Measurements from ENCODE around the gene PPP1R3G. TPM values are rescaled to one million over a fixed set of nuclear protein-coding genes. Genes with fewer than 3 reads are reported as not detected.
"Not testable (repeated sequence)": the region's sequence is repeated elsewhere in the genome, so short reads cannot be mapped to it uniquely, and the experiment has no call there.

Gene PPP1R3G
- total RNA-seq, 1 donor from 2014 or later: 1.6 TPM

DNA sequence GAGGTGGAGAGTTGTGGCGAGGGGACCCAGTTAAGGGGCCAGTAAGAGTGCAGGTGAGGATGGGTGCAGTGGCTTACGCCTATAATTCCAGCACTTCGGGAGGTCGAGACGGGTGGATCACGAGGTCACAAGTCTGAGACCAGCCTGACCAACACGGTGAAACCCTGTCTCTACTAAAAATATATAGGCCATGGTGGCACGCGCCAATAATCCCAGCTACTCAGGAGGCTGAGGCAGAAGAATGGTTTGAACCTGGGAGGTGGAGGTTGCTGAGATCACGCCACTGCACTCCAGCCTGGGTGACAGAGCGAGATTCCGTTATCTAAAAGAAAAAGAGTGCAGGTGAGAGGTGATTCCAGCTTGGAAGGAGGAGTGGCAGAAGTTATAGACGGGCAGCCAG lies 28.0 kb downstream of the PPP1R3G start:
- no peak for FAIRE-seq
- DNase-seq (ENCODE audit: low spot score in 2 of 2): no peak

- DNase-seq (ENCODE audit: low spot score in 2 of 2): no peak
Observed at GRCh38 chr6:5115168-5115567, 30.0 kb downstream of the PPP1R3G start.

GRCh38 chr6:5116243-5116991 lies 31.3 kb downstream of the PPP1R3G start:
- no peak for FAIRE-seq

More at GRCh38 chr6:5115168-5115567, 30.0 kb downstream of the PPP1R3G start:
- no peak for FAIRE-seq

GRCh38 chr6:5119090-5119951 lies 34.2 kb downstream of the PPP1R3G start:
- FAIRE-seq (no peak), DNase-seq (ENCODE audit: low spot score in 2 of 2) (no peak)

More at GRCh38 chr6:5116243-5116991, 31.3 kb downstream of the PPP1R3G start:
- no peak for DNase-seq (ENCODE audit: low spot score in 2 of 2)

DNA sequence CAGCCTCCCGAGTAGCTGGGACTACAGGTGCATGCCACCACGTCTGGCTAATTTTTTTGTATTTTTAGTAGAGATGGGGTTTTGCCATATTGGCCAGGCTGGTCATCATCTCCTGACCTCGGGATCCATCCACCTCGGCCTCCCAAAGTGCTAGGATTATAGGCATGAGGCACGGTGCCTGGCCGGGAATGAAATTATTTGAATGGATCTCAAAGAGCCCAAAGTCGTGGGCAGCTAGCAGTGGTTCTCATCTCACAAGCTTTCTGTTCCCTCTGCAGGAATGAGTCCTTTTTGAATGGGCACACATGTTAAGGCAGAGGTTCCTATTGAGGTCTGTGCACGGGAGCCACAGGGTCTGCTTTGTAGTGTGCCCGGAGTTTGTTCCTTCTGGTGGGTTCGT lies 34.9 kb downstream of the PPP1R3G start:
- DNase-seq (ENCODE audit: low spot score in 2 of 2) (no peak), FAIRE-seq (no peak)

DNA sequence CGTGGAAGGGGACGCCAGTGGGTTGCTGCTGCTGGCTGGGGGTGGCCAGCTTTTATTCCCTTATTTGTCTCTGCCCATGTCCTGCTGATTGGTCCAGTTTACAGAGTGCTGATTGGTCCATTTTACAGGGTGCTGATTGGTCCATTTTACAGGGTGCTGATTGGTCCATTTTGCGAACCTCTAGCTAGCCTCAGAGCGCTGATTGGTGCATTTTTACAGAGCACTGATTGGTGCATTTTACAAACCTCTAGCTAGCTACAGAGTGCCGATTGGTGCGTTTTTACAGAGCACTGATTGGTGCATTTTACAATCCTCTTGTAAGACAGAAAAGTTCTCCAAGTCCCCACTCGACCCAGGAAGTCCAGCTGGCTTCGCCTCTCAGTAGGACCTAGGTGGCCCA lies 35.4 kb downstream of the PPP1R3G start:
- FAIRE-seq: not testable (repeated sequence)

DNA sequence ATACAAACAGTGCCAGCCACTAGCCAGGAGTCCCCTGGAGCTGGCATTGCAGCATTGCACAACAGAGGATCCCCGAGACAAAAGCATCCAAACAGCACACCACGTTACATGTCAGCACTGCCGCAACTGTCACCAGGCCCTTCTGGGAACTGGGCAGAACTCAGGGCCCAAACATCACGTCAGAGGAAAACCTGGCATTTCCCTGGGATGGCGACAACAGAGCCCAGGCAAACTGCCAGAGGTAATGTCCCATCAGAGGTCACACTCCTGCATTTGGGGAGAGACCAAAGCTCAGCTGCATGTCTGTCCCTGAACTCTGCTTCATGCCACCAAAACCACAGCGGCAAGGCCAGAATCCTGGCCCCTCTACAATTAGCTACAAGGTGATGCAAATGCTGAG lies 36.3 kb downstream of the PPP1R3G start:
- no peak for DNase-seq (ENCODE audit: low spot score in 2 of 2)
- FAIRE-seq: no peak

More for the DNA sequence above, 35.4 kb downstream of the PPP1R3G start:
- DNase-seq (ENCODE audit: low spot score in 2 of 2): not testable (repeated sequence)

GRCh38 chr6:5121956-5122355 lies 36.8 kb downstream of the PPP1R3G start:
- DNase-seq (ENCODE audit: low spot score in 2 of 2) (no peak), FAIRE-seq (no peak)

- DNase-seq (ENCODE audit: low spot score in 2 of 2): no peak
- FAIRE-seq: no peak
Observed at GRCh38 chr6:5122504-5123112, 37.5 kb downstream of the PPP1R3G start.

DNA sequence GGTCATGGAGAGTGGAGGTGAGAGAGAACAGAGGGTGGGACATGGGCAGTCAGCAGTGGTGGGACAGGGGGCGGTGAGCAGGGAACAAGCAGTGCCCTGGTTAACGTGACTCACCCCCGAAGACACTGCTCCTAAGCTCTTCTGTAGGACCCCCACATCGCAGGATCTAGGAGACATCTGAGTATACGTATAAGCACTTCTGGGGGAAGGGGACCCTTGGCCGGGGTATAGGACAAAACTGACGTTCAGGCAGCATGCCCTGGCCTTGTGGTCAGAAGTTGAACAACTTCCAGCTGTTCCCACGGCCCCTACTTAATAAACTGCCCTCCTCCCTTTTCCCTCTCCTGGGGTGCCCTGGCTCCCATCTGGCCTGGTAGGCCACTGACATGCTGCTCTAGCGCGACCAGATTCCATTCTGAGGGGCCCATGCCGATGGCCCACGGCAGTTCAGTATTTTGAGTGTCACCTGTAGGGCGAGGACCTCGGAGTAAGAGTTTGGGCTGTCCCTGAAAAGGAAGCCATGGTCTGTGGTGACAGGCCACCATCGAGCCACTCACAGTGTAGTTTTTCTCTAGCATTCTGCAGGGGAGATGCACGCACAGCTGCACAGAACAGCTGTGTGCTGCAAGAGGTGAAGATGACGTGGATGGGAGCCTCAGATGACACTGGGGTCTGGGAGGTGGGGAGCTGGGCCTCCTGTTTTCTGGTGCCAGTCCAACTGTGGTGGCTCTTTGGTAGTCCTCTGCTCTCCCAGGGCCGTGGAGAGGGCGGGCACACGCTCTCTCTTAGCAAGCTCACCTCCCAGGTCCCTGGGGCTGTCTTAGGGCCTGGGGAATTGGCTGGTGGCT lies 38.4 kb downstream of the PPP1R3G start:
- FAIRE-seq: no peak
- no peak for DNase-seq (ENCODE audit: low spot score in 2 of 2)

DNA sequence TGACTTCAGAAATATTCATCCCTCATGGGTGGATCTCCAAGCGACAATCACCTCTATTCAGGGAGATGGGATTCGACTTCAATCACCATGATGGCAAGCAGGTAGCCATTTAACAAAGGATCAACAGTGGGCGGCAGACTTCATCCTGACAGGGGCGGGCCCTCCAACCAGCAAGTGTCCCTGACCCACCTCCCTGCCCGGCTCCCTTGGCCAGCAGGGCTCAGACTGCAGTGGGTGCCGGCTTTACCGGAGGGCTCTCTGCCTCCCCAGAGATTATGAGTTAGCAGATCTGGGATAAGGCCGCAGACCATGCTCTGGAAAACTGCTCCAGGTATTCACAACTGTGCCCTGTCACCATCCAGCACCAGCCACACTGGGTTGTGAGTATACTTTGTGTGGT lies 39.4 kb downstream of the PPP1R3G start:
- FAIRE-seq (no peak), DNase-seq (ENCODE audit: low spot score in 2 of 2) (no peak)

DNA sequence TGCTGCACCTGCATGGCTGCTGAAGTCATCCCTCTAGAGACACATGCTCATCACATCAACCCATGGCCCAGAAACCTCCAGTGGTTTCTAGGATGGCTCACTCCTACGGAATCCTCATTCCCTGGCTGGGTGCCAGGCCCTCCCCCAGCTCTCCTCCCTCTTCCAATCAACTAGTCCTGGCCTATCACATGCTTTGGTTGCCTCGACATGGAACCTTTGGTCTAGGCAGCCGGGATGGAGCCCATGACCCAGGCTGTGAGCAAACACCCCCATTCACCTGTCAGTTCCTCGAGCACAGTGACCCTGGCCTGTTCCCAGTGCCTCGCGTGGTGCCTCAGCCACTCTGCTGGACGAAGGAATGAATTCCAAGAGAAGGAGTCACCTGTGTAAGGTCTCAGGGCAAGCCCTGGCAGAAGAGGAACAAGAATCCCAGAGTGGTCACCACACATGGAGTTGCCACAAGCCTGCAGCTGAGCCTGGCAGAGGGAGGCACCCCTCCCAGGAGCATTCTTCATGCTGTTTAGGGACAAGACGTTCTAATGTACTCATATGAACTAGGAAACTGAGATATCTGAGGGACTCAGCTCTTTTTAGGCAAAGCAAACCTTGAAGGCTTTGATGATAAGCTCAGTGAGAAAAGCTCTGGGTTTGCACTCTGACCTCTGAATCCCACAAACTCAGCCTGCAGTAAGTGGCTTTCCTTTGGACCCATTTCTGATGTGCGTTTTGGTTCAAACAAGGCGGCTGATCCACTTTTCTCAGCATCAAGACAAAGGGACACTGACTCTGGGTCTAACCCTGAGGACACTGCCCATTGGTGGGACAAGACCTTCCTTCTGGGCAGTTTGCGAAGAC lies 40.2 kb downstream of the PPP1R3G start:
- DNase-seq (ENCODE audit: low spot score in 2 of 2): no peak
- FAIRE-seq: no peak

- FAIRE-seq (no peak), DNase-seq (ENCODE audit: low spot score in 2 of 2) (no peak)
Observed at GRCh38 chr6:5126214-5126613, 41.1 kb downstream of the PPP1R3G start.

DNA sequence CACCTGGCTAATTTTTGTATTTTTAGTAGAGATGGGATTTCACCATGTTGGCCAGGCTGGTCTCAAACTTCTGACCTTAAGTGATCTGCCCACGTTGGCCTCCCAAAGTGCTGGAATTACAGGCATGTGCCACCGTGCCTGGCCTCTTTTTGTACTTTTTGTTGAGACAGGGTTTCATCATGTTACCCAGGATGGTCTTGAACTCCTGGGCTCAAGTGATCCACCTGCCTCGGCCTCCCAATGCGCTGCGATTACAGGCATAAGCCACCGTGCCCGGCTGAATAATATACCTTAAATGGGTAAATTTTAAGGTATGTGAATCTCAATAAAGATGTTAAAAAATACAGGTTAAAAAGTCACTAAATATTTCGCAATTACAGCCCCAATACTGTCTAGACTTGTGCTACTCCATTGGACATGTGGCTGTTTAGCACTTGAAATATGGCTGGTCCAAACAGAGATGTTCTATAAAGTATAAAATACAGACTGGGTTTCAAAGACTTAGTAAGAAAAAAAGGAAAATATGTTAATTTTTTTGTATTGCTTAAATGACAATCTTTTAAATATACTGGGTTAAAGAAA lies 42.1 kb downstream of the PPP1R3G start:
- DNase-seq (ENCODE audit: low spot score in 2 of 2) (no peak), FAIRE-seq (no peak)

DNA sequence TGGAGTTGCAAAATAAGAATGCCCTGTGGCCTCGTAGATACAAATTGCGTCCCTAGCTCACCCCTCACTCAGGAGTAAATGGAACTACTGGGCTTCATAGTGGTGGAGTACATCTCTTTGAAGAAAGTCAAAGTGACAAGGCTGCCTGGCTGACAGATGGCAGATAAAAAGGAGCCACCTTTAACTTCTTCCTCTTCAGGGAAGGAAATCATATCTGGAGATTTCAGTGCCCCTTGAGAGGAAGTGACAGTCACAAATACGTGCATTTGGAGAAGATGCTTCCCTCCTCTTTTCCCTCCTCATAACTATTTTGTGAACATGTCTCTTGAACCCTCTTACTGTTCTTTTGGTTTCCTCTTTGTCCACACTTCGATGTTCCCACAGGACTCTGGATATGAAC lies 43.2 kb downstream of the PPP1R3G start:
- DNase-seq (ENCODE audit: low spot score in 2 of 2): no peak
- no peak for FAIRE-seq

DNA sequence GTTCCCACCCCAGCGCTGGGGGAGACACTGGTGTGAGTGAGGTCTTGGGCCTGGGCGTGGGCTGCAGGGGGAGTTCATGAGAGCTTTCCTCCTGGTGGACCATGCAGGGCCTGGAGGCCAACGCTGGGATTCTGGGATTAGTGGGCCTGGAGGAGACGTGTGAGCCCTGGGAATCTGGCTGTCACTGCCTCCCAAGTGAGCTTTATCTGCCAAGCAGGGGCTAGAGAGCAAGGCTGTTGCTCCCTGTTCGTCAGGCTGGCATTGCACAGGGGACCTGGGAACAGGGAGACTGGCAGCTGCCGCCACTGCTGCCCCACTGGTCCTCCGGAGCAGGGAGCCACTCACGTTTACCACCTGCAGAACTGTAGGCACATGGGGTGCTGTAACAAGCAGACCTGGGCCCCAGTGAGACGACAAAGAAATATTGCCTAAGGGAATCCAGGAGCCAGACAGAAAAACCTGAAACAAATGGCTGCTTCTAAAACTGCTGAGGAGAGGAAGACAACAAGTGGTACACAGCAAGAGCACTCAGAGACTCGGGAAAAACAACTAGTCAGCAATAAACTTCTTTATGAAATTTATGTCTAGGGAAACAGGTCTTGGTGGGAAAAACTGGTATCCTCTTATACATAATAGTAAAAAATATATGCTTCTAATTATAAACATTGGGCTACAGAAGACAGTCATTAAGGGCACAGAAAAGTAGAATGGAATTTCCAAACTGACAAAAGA lies 45.2 kb downstream of the PPP1R3G start:
- no peak for DNase-seq (ENCODE audit: low spot score in 2 of 2)
- no peak for FAIRE-seq

- no peak for FAIRE-seq
- DNase-seq (ENCODE audit: low spot score in 2 of 2): peak in 1 of 2 donors; percentile 20
Observed at GRCh38 chr6:5132731-5133130, 47.6 kb downstream of the PPP1R3G start.

DNA sequence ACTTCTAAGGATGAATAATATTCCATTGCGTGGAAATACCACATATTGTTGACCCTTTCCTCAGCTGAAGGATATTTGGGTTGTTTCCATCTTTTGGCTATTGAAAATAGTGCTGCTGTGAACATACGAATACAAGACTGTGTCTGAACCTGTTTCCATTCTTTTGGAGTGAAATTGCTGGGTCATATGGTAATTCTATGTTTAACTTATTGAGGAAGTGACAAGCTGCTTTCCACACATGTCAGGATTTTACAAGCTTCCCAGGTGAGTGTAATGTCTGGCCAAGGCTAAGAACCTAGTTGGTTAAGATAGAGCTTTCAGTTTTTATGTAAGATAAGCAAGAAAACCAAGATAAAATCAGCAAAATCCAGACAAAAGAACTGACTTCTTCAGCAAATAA lies 48.8 kb downstream of the PPP1R3G start:
- FAIRE-seq: no peak
- no peak for DNase-seq (ENCODE audit: low spot score in 2 of 2)

Data from frontal cortex (tissue), 4 donors.